GM12878 (cell line): ENCODE results near the gene UTP3.

Source experiments
- CBX3 ChIP-seq: fragments of 200-600 bp; sonication (generic); IDR thresholded peaks from 2 replicates; pipeline ENCODE4 v1.6.1; 2016; ENCODE audit warnings: low read depth, borderline replicate concordance
- MTA3 ChIP-seq: IDR thresholded peaks from 2 replicates; pipeline ENCODE4 v1.6.1; 2012; ENCODE audit warnings: low read length, inconsistent platforms, borderline replicate concordance
- MYC ChIP-seq: IDR thresholded peaks from 2 replicates; pipeline ENCODE4 v1.6.1; 2011; ENCODE audit warnings: mild to moderate bottlenecking, low read length, moderate library complexity, inconsistent platforms; ENCODE audit not compliant: insufficient read depth, insufficient replicate concordance, insufficient read length, severe bottlenecking
- NR2C2 ChIP-seq: IDR thresholded peaks from 2 replicates; pipeline ENCODE4 v1.6.1; 2011; ENCODE audit warnings: borderline replicate concordance, low read depth; ENCODE audit not compliant: control insufficient read depth, insufficient read length
- PML ChIP-seq: IDR thresholded peaks from 2 replicates; pipeline ENCODE4 v1.6.1; 2012; ENCODE audit warnings: low read length, inconsistent platforms
- POLR2AphosphoS5 ChIP-seq: IDR thresholded peaks from 2 replicates; pipeline ENCODE4 v1.6.1; 2011; ENCODE audit warnings: mild to moderate bottlenecking, low read length, inconsistent platforms
- RAD21 ChIP-seq: IDR thresholded peaks from 2 replicates; pipeline ENCODE4 v1.6.1; 2011; ENCODE audit warnings: mild to moderate bottlenecking, low read depth, low read length, moderate library complexity; ENCODE audit not compliant: insufficient read depth
- SIN3A ChIP-seq: IDR thresholded peaks from 2 replicates; pipeline ENCODE4 v1.6.1; 2012; ENCODE audit warnings: low read depth, low read length, improper control_type of control experiment
- SP1 ChIP-seq: IDR thresholded peaks from one replicate; pipeline ENCODE4 v1.6.1; 2011; ENCODE audit warnings: low read depth, low read length
- TAF1 ChIP-seq: IDR thresholded peaks from 2 replicates; pipeline ENCODE4 v1.6.1; 2011; ENCODE audit warnings: mild to moderate bottlenecking, low read depth, low read length, borderline replicate concordance
- TF ChIP-seq, protein P1 (sequence below), 3 experiments: IDR thresholded peaks in 2 of 3; conservative IDR thresholded peaks in 1 of 3; 2 replicates each; pipeline ENCODE4 v1.5.1; 2011; ENCODE audit warnings: low read depth in 3 of 3, low read length in 3 of 3, mild to moderate bottlenecking in 3 of 3, control low read depth in 2 of 3, moderate library complexity in 2 of 3, inconsistent platforms in 1 of 3, mixed read lengths in 1 of 3; ENCODE audit not compliant: control insufficient read depth in 2 of 3, insufficient read depth in 1 of 3; ENCODE audit errors: extremely low read depth in 1 of 3
- TF ChIP-seq, protein P2 (sequence below): IDR thresholded peaks from 2 replicates; pipeline ENCODE4 v1.6.1; 2012; ENCODE audit warnings: low read depth, low read length, improper control_type of control experiment
- TF ChIP-seq, protein P3 (sequence below): fragments of 150-350 bp; IDR thresholded peaks from 2 replicates; pipeline ENCODE4 v1.6.1; 2016; ENCODE audit warnings: low read depth, low read length

DNA sequence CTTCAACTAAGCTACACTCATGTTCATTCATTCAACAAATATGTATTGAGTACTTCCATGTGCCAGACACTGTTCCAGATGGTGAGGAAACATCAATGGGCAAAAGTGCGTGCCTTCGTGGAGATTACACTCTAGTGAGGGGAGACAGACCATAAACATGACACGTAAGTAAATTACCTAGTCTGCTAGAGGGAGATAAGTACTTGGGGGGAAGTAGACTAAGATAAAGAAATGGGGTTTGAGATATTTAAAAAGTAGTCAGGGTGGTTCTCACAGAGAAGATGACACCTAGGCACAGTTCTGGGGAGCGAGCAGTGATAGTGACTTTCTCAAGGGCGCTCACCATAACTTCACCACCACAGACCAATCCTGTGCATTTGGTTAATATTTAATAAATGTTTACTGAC, 33.7 kb upstream of the UTP3 start:
- TF ChIP-seq, protein P1, sequence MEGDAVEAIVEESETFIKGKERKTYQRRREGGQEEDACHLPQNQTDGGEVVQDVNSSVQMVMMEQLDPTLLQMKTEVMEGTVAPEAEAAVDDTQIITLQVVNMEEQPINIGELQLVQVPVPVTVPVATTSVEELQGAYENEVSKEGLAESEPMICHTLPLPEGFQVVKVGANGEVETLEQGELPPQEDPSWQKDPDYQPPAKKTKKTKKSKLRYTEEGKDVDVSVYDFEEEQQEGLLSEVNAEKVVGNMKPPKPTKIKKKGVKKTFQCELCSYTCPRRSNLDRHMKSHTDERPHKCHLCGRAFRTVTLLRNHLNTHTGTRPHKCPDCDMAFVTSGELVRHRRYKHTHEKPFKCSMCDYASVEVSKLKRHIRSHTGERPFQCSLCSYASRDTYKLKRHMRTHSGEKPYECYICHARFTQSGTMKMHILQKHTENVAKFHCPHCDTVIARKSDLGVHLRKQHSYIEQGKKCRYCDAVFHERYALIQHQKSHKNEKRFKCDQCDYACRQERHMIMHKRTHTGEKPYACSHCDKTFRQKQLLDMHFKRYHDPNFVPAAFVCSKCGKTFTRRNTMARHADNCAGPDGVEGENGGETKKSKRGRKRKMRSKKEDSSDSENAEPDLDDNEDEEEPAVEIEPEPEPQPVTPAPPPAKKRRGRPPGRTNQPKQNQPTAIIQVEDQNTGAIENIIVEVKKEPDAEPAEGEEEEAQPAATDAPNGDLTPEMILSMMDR (IDR thresholded peaks at IDR 0.05 in 2 of 3, conservative IDR thresholded peaks at IDR 0.05 in 1 of 3; ENCODE audit: control insufficient read depth in 2 of 3, extremely low read depth in 1 of 3, insufficient read depth in 1 of 3, low read depth in 3 of 3, low read length in 3 of 3), result no peak
- TF ChIP-seq TAF1 (no peak), SIN3A (no peak), MTA3 (no peak), NR2C2 (no peak), POLR2AphosphoS5 (no peak), PML (no peak), CBX3 (no peak), RAD21 (no peak), MYC (no peak), SP1 (no peak)
- TF ChIP-seq, protein P2, sequence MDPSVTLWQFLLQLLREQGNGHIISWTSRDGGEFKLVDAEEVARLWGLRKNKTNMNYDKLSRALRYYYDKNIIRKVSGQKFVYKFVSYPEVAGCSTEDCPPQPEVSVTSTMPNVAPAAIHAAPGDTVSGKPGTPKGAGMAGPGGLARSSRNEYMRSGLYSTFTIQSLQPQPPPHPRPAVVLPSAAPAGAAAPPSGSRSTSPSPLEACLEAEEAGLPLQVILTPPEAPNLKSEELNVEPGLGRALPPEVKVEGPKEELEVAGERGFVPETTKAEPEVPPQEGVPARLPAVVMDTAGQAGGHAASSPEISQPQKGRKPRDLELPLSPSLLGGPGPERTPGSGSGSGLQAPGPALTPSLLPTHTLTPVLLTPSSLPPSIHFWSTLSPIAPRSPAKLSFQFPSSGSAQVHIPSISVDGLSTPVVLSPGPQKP, result no peak
- TF ChIP-seq, protein P3, sequence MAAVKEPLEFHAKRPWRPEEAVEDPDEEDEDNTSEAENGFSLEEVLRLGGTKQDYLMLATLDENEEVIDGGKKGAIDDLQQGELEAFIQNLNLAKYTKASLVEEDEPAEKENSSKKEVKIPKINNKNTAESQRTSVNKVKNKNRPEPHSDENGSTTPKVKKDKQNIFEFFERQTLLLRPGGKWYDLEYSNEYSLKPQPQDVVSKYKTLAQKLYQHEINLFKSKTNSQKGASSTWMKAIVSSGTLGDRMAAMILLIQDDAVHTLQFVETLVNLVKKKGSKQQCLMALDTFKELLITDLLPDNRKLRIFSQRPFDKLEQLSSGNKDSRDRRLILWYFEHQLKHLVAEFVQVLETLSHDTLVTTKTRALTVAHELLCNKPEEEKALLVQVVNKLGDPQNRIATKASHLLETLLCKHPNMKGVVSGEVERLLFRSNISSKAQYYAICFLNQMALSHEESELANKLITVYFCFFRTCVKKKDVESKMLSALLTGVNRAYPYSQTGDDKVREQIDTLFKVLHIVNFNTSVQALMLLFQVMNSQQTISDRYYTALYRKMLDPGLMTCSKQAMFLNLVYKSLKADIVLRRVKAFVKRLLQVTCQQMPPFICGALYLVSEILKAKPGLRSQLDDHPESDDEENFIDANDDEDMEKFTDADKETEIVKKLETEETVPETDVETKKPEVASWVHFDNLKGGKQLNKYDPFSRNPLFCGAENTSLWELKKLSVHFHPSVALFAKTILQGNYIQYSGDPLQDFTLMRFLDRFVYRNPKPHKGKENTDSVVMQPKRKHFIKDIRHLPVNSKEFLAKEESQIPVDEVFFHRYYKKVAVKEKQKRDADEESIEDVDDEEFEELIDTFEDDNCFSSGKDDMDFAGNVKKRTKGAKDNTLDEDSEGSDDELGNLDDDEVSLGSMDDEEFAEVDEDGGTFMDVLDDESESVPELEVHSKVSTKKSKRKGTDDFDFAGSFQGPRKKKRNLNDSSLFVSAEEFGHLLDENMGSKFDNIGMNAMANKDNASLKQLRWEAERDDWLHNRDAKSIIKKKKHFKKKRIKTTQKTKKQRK, result no peak
